ENCODE data around the gene ACER2.
A peak's percentile ranks its signal among the peaks of the same experiment; 100 is the strongest.
"Not testable (repeated sequence)": the region's sequence is repeated elsewhere in the genome, so short reads cannot be mapped to it uniquely, and the experiment has no call there.

Gene ACER2

GRCh38 chr9:19409401-19410194 lies 789 bp downstream of the ACER2 start:
- DNase-seq (ENCODE audit: low read depth): no peak

- no peak for DNase-seq (ENCODE audit: low read depth)
These were observed 1.3 kb downstream of the ACER2 start for GRCh38 chr9:19410195-19410503.

DNA sequence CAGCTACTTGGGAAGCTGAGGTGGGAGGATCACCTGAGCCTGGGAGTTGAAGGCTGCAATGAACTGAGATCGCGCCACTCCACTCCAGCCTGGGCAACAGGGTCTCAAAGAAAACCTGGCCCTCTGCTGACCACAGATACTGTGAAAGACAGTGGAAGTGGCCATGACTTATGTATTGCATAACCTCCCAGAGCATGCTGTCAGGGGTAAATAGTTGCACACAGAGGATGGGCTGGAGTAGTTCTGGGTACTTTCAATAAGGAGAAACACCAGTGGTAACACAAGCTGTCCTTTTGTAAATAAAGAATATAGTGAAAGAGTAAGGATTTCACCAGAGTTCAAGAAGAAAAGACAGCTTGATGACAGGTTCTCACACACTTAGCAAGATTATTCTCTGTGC lies 1.8 kb downstream of the ACER2 start:
- DNase-seq (ENCODE audit: low read depth): peak; percentile 31

GRCh38 chr9:19411316-19411715 lies 2.5 kb downstream of the ACER2 start:
- peak; percentile 93 for DNase-seq (ENCODE audit: low read depth)

DNA sequence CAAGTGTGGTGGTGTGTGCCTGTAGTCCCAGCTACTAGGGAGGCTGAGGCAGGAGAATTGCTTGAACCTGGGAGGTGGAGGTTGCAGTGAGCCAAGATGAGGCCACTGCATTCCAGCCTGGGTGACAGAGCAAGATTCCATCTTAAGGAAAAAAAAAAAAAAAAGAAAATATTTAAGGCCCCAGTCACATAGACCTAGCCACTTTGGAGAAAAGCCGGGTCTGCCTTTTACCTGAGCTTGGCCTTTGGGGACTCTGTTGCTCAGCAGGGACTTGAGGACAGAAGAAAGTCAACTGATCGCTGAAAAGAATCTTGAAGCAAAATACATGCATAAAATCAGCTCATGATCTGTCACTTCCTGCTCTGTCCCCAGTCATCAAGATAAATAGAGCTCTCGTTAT lies 4.6 kb downstream of the ACER2 start:
- not testable (repeated sequence) for DNase-seq (ENCODE audit: low read depth)

GRCh38 chr9:19416143-19416542 lies 7.3 kb downstream of the ACER2 start:
- DNase-seq (ENCODE audit: low read depth): peak; percentile 93

GRCh38 chr9:19420877-19421276 lies 12.1 kb downstream of the ACER2 start:
- no peak for DNase-seq (ENCODE audit: low read depth)

DNA sequence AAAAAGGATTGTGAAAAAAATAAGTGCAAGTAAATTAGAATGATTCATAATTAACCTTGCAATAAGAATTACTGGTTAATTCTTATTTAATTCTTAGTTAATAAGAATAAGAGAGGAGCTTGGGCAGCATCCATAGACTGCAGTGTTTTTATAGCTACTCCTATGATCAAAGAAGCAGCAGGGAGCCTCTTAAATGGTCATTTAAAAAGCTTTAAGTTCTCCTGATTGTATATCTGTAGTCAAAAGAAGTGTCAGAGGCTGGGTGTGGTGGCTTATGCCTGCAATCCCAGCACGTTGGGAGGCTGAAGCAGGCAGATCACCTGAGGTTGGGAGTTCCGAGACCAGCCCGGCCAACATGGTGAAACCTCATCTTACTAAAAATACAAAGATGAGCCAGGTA lies 14.4 kb downstream of the ACER2 start:
- no peak for DNase-seq (ENCODE audit: low read depth)

DNA sequence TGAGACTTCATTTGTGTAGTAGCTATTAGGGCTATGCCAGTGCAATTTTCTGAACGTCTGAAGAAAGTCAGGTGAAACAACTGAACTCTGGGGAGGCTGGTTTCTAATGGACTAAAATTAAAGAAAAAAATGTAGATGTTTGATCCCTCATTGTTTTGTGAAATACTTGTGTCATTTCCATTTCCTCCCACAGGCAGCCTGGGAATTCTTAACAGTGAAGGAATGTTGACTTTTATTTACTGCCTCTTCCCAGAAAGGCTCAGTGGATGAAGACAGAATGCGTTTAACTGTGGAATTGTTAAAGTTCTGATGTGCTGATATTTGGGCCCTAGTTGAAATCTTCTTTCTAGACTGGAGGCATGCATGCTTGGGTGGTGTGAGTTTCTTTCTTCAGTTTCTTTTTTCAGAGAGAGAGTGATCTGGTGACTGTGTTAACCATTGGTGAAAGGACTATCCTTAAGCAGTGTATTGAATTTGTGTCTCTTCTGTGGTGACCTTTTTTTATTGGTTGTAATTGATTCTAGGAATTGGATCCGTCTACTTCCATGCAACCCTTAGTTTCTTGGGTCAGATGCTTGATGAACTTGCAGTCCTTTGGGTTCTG lies 15.5 kb downstream of the ACER2 start:
- no peak for DNase-seq (ENCODE audit: low read depth)

GRCh38 chr9:19429595-19429994 lies 20.8 kb downstream of the ACER2 start:
- no peak for DNase-seq (ENCODE audit: low read depth)

- DNase-seq (ENCODE audit: low read depth): no peak
These were observed 21.5 kb downstream of the ACER2 start for GRCh38 chr9:19430201-19430760.

- no peak for DNase-seq (ENCODE audit: low read depth)
These were observed 22.8 kb downstream of the ACER2 start for GRCh38 chr9:19431361-19432171.

GRCh38 chr9:19432473-19432872 lies 23.7 kb downstream of the ACER2 start:
- DNase-seq (ENCODE audit: low read depth): no peak

GRCh38 chr9:19433729-19434128 lies 24.9 kb downstream of the ACER2 start:
- DNase-seq (ENCODE audit: low read depth): not testable (repeated sequence)

- DNase-seq (ENCODE audit: low read depth): no peak
These were observed 31.6 kb downstream of the ACER2 start for GRCh38 chr9:19440376-19440775.

DNA sequence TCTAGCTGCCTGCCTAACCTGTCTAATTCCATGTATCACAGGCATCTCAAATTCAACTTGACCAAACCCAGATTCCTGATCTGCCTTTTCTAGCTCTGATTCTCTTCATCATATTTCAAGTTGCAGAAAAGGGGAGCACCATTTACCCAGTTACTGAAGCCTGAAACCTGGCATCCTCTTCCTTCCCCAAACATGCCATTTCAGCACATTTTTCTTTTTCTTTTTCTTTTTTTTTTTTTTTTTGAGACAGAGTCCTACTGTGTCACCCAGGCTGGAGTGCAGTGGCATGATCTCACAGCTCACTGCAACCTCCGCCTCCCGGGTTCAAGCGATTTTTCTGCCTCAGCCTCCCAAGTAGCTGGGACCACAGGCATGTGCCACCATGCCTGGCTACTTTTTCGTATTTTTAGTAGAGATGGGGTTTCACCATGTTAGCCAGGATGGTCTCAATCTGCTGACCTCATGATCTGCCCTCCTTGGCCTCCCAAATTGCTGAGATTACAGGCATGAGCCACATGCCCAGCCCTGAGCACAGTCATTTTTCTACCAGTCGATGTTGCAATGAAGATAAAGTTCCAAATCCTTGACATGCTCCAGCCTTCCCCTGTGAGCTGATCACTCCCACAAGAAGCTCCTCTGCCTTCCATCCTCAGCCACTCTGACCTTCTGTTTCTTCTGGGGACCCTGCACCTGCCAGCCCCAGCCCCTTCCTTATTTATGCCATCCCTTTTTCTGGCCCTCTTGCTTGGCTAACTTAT lies 32.2 kb downstream of the ACER2 start:
- peak; percentile 35 for DNase-seq (ENCODE audit: low read depth)

GRCh38 chr9:19441730-19442129 lies 32.9 kb downstream of the ACER2 start:
- no peak for DNase-seq (ENCODE audit: low read depth)

DNA sequence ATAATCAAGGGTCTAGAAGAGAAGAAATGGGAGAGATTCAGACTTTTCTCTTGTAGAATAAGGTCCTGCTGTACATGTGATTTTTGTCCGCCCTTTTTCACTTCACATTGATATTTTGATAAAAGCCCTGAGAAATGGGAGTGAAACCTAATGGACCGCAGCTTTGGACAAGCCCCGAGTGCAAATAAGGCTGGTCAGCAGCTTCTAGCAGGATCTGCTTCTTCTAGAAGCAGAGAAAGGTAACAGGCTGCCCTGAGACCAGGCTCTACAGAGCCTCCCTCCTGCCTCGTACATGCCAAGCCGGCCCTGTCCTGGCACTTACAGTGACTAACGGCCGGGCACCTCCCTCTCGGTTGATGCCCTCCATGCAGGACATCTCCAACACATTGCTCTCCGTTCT lies 33.4 kb downstream of the ACER2 start:
- no peak for DNase-seq (ENCODE audit: low read depth)

DNA sequence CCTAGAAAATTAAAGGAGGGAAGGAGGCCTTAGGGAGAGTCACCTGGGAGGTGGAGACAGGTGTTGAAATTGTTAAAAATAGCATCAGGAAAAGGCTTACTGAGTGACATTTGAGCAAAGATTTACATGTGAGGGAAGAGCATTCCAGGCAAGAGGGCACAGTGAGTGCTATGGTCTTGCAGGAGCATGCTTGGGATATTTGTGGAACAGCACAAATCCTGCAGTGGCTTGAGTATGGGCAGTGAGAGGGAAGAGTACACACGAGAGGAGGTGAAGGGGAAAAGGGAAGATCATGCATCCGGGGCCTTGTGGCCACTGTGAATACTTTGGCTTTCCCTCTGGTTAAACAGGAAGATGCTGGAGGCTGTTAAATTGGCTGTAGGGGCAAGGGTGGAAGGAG lies 36.6 kb downstream of the ACER2 start:
- DNase-seq (ENCODE audit: low read depth): no peak

- DNase-seq (ENCODE audit: low read depth): no peak
These were observed 37.6 kb downstream of the ACER2 start for GRCh38 chr9:19446361-19446861.

- DNase-seq (ENCODE audit: low read depth): no peak
These were observed 42.7 kb downstream of the ACER2 start for GRCh38 chr9:19451240-19452087.
